Mucosa of descending colon (tissue), 3 donors: ENCODE results near the gene ZNF318. TPM values are rescaled to one million over a fixed set of nuclear protein-coding genes. Genes with fewer than 3 reads are reported as not detected.

Source experiments
- total RNA-seq, 3 donors: library from RNA; stranded (reverse); fragmentation: NEBNext Ultra II Directional in 2 of 3; extraction: Animal tissue kit (Norgen Biotek cat#: 25700) in 2 of 3; gene quantifications; one replicate each; pipeline versions ENCODE4 v1.2.1 to v1.2.4, GENCODE V29; 2021 to 2023
- donor health status: DM: no; HTN: no; CAD: no; lungs with moderate emphysema.
- donor health status: DM: no; HTN: no; CAD: no.
- donor health status: DM: no; HTN: yes; CAD: no.

Gene ZNF318
- total RNA-seq, 3 donors from 2014 or later: 12.4 to 24.3 (median 16.9) TPM

Other genes with a start within 250 kb of the ZNF318 start
- gene SRF, start 198.4 kb downstream of the ZNF318 start, total RNA-seq: 10 to 100 TPM; 19.5 to 87.1 (median 26.3) TPM
- gene CUL9, start 187.5 kb downstream of the ZNF318 start, total RNA-seq: 10 to 100 TPM; 35.9 to 46.9 (median 44.3) TPM
- gene DNPH1, start 140.2 kb downstream of the ZNF318 start, total RNA-seq: 10 to 100 TPM; 42.7 to 69.0 (median 45.7) TPM
- gene TTBK1, start 126.2 kb downstream of the ZNF318 start, total RNA-seq: under 1 TPM; 0.24 to 0.95 (median 0.93) TPM
- gene SLC22A7, start 71.4 kb downstream of the ZNF318 start, total RNA-seq: under 1 TPM in 1 of 3 donors, not detected in 2; 0.32 TPM
- gene CRIP3, start 60.8 kb downstream of the ZNF318 start, total RNA-seq: 1 to 10 TPM in 2 of 3 donors, under 1 TPM in 1; 0.77 to 1.8 (median 1.3) TPM
- 10 to 100 TPM; 25.3 to 43.3 (median 37.4) TPM for gene ABCC10, start 57.9 kb upstream of the ZNF318 start, total RNA-seq
- under 1 TPM in 1 of 3 donors, not detected in 2; 0.47 TPM for gene DLK2, start 85.9 kb upstream of the ZNF318 start, total RNA-seq
- gene TJAP1, start 107.9 kb upstream of the ZNF318 start, total RNA-seq: 10 to 100 TPM; 20.8 to 33.8 (median 26.3) TPM
- gene LRRC73, start 140.7 kb upstream of the ZNF318 start, total RNA-seq: 1 to 10 TPM in 1 of 3 donors, under 1 TPM in 2; 0.23 to 1.2 (median 0.46) TPM
- gene YIPF3, start 147.3 kb upstream of the ZNF318 start, total RNA-seq: 100 to 1,000 TPM in 2 of 3 donors, 10 to 100 TPM in 1; 88.4 to 131 (median 105) TPM
- gene POLR1C, start 147.4 kb upstream of the ZNF318 start, total RNA-seq: 10 to 100 TPM; 27.5 to 29.8 (median 27.9) TPM
- gene XPO5, start 206.4 kb upstream of the ZNF318 start, total RNA-seq: 10 to 100 TPM; 24.0 to 29.4 (median 29.2) TPM
- 10 to 100 TPM; 12.0 to 17.1 (median 14.2) TPM for gene POLH, start 206.5 kb upstream of the ZNF318 start, total RNA-seq